ENCODE results near the gene SPATA13.

DNA sequence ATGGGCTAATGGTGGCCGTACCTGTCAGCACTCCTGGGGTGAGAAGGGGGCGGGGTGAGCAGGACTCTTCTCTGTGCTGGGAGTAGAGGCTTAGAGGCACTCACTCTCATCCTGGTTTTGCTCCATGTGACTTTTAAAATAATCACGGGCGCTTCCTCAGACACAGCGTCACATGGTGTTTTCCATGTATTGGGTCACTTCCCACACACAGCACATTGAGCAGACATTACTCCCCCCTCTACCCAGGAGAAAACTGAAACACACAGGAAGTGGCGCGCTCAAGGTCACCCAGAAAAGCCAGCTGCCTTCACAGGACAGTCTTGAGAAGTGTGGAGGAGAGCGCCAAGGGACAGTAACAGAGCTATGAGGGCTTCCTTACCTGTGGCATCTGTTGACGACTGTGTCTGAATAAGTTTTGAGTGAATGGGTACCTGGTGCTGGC is 23.2 kb downstream of the SPATA13 start:
- TF ChIP-seq, protein P1, sequence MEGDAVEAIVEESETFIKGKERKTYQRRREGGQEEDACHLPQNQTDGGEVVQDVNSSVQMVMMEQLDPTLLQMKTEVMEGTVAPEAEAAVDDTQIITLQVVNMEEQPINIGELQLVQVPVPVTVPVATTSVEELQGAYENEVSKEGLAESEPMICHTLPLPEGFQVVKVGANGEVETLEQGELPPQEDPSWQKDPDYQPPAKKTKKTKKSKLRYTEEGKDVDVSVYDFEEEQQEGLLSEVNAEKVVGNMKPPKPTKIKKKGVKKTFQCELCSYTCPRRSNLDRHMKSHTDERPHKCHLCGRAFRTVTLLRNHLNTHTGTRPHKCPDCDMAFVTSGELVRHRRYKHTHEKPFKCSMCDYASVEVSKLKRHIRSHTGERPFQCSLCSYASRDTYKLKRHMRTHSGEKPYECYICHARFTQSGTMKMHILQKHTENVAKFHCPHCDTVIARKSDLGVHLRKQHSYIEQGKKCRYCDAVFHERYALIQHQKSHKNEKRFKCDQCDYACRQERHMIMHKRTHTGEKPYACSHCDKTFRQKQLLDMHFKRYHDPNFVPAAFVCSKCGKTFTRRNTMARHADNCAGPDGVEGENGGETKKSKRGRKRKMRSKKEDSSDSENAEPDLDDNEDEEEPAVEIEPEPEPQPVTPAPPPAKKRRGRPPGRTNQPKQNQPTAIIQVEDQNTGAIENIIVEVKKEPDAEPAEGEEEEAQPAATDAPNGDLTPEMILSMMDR (IDR thresholded peaks at IDR 0.05): no peak
- no peak for TF ChIP-seq POLR2A (IDR thresholded peaks at IDR 0.05)
- TF ChIP-seq POLR2AphosphoS5 (IDR thresholded peaks at IDR 0.05; ENCODE audit: insufficient read depth in 1 of 2, low read depth in 1 of 2): no peak

All from vagina (tissue), 2 donors.